ENCODE measurements around the gene AP4S1. TPM values are rescaled to one million over a fixed set of nuclear protein-coding genes. Genes with fewer than 3 reads are reported as not detected.

The AP4S1 gene
- total and polyA plus RNA-seq, 2 of the 8 experiments (the other 6 are each of a cell fraction or from before 2014, with no cell fraction given): 2.8 to 9.9 TPM

- Histone ChIP-seq H2AFZ (ENCODE audit: low read length) (no peak overlapping the region), H4K20me1 (replicated peaks in 1 of 2; ENCODE audit: control insufficient read depth in 1 of 2, insufficient read depth in 2 of 2, low read length in 2 of 2) (peaks cover 0 to 4% of the 10 kb centered on the region in 2 experiments), H3K14ac (ENCODE audit: insufficient read length) (no peak overlapping the region), H4K8ac (ENCODE audit: extremely low read depth, insufficient read depth, low read length) (no peak overlapping the region), H3K9ac (replicated peaks in 1 of 4; ENCODE audit: extremely low read depth in 1 of 4, low read depth in 3 of 4, low read length in 3 of 4) (no peak overlapping the region), H3K9me3 (ENCODE audit: insufficient read depth in 2 of 2, low read depth in 1 of 2, low read length in 1 of 2) (no peaks in the 10 kb centered on the region), H3K79me1 (ENCODE audit: low read depth, low read length) (peaks cover 2% of the 10 kb centered on the region; the same call in 1 of the 2 replicates), H4K5ac (ENCODE audit: insufficient read length, low read depth, low read length) (no peak overlapping the region), H2AK5ac (ENCODE audit: low read depth, low read length) (no peak overlapping the region), H3K56ac (replicated peaks; ENCODE audit: insufficient read length, low read depth, low read length) (no peak overlapping the region), H3K18ac (ENCODE audit: extremely low read depth, low read length) (no peak overlapping the region), H3K27me3 (replicated peaks in 1 of 4; ENCODE audit: control insufficient read depth in 3 of 4, extremely low read depth in 1 of 4, insufficient read depth in 3 of 4, low read length in 3 of 4) (no peaks in the 10 kb centered on the region), H2BK5ac (ENCODE audit: low read depth, low read length) (no peak overlapping the region), H2BK120ac (replicated peaks; ENCODE audit: low read depth, low read length) (no peak overlapping the region), H3K27ac (ENCODE audit: low read depth, low read length) (no peak overlapping the region), H3K36me3 (ENCODE audit: control insufficient read depth in 2 of 4, insufficient read depth in 4 of 4, low read length in 3 of 4) (no peaks in the 10 kb centered on the region), H4K91ac (replicated peaks; ENCODE audit: insufficient read length, low read length) (no peak overlapping the region), H3K4me2 (ENCODE audit: insufficient read depth in 1 of 2, low read depth in 2 of 2, low read length in 2 of 2) (peak overlapping the region in 1 of 2 experiments; percentile 95; a peak in 2 of 4 replicates), H3K4me1 (replicated peaks in 1 of 4; ENCODE audit: control insufficient read depth in 3 of 4, insufficient read depth in 4 of 4, low read length in 3 of 4) (peaks cover 0 to 2% (median 0%) of the 10 kb centered on the region in 4 experiments; a peak in 2 of 7 replicates), H2BK20ac (ENCODE audit: low read length) (no peak overlapping the region), H3K23me2 (ENCODE audit: low read depth, low read length) (peaks cover 8% of the 10 kb centered on the region), H3K23ac (ENCODE audit: insufficient read length) (no peak overlapping the region), H2BK15ac (ENCODE audit: low read length) (no peak overlapping the region), H3K4ac (replicated peaks; ENCODE audit: insufficient read length, low read depth, low read length) (no peak overlapping the region), H3K79me2 (ENCODE audit: control insufficient read depth in 1 of 2, insufficient read depth in 2 of 2, low read length in 2 of 2) (peaks cover 19 to 63% of the 10 kb centered on the region in 2 experiments), H3K4me3 (ENCODE audit: extremely low read depth in 1 of 4, insufficient read depth in 2 of 4, low read depth in 3 of 4, low read length in 4 of 4) (peak overlapping the region in 1 of 4 experiments; percentile 100; a peak in 2 of 8 replicates), H2BK12ac (ENCODE audit: low read depth, low read length) (no peak overlapping the region)
- 92% methylated on average over 1 of the region's 1 CpG; no CpG with 5 or more reads in 1 of the 2 experiments for WGBS, 2 experiments (ENCODE audit: extremely low coverage in 1 of 2, insufficient coverage in 1 of 2, insufficient read length in 1 of 2, insufficient replicate concordance in 2 of 2, low coverage in 1 of 2, low lambda C conversion rate in 2 of 2, missing lambda C conversion rate in 1 of 2)
- CTCF ChIA-PET (ENCODE audit: partially characterized antibody): interaction anchor here (0.6 to 1.5 kb wide), 3 partner anchors 11 to 47 kb away, joined by 3 to 6 read pairs (median 4); no protein-coding TSS in a partner anchor
- DNase-seq (ENCODE audit: low read depth in 1 of 2, low spot score in 2 of 2): no peak
- POLR2A ChIA-PET (ENCODE audit: partially characterized antibody): interaction anchor here (0.8 to 2.0 kb wide), 3 partner anchors 9 to 32 kb away, joined by 3 to 7 read pairs (median 7); no protein-coding TSS in a partner anchor
- FAIRE-seq: no peak
- TF ChIP-seq CREB1 (IDR thresholded peaks at IDR 0.05): no peak
- TF ChIP-seq KDM4A (IDR thresholded peaks at IDR 0.05; ENCODE audit: low read depth, low read length, severe bottlenecking): no peak
- no peak for TF ChIP-seq GABPA (IDR thresholded peaks at IDR 0.05; ENCODE audit: borderline replicate concordance, insufficient read depth, low read length)
- TF ChIP-seq EGR1 (IDR thresholded peaks at IDR 0.05; ENCODE audit: borderline replicate concordance, low read depth, low read length): no peak
- no peak for TF ChIP-seq ASH2L (IDR thresholded peaks at IDR 0.05; ENCODE audit: low read length)
- TF ChIP-seq POLR2A (IDR thresholded peaks at IDR 0.05; ENCODE audit: control extremely low read depth in 1 of 2, low read depth in 2 of 2, low read length in 2 of 2): no peak
- TF ChIP-seq RBBP5 (IDR thresholded peaks at IDR 0.05; ENCODE audit: borderline replicate concordance, low read depth, low read length): no peak
- TF ChIP-seq ATF2 (IDR thresholded peaks at IDR 0.05; ENCODE audit: low read length): no peak
- no peak for TF ChIP-seq SUZ12 (IDR thresholded peaks at IDR 0.05; ENCODE audit: low read length)
- no peak for TF ChIP-seq POLR2AphosphoS5 (IDR thresholded peaks at IDR 0.05; ENCODE audit: low read depth, low read length)
- no peak for TF ChIP-seq BCL11A (IDR thresholded peaks at IDR 0.05; ENCODE audit: low read depth in 2 of 2, low read length in 2 of 2)
- no peak for TF ChIP-seq TBP (IDR thresholded peaks at IDR 0.05; ENCODE audit: low read depth, low read length)
- TF ChIP-seq CBX5 (IDR thresholded peaks at IDR 0.05; ENCODE audit: low read depth, low read length): no peak
- TF ChIP-seq YY1 (IDR thresholded peaks at IDR 0.05; ENCODE audit: low read depth, low read length): no peak
These were observed 2.4 kb downstream of the AP4S1 start for GRCh38 chr14:31027847-31028246.
